Stomach (tissue), 4 donors: ENCODE measurements around the gene ATG7.

ENCODE experiments used
- CTCF ChIP-seq, 7 experiments: fragments of 450-650 bp in 4 of 7; fragments of 200-600 bp in 3 of 7; sonication (generic) in 3 of 7; IDR thresholded peaks; one replicate each; pipeline ENCODE4 v1.5.1; 2016 to 2019; ENCODE audit warnings: antibody characterized with exemption in 7 of 7, control low read depth in 2 of 7, mild to moderate bottlenecking in 1 of 7
- POLR2A ChIP-seq, 4 donors: fragments of 450-650 bp; IDR thresholded peaks; one replicate each; pipeline ENCODE4 v1.6.1; 2016; ENCODE audit warnings: antibody characterized with exemption in 4 of 4, control low read depth in 2 of 4, mild to moderate bottlenecking in 1 of 4, moderate library complexity in 1 of 4

GRCh38 chr3:11393401-11393800 is 121.2 kb downstream of the ATG7 start:
- TF ChIP-seq CTCF (IDR thresholded peaks at IDR 0.05) (no peak), POLR2A (IDR thresholded peaks at IDR 0.05) (no peak)
